ENCODE data around the gene ZDHHC11. TPM values are rescaled to one million over a fixed set of nuclear protein-coding genes. Genes with fewer than 3 reads are reported as not detected.
"Not testable (repeated sequence)": the region's sequence is repeated elsewhere in the genome, so short reads cannot be mapped to it uniquely, and the experiment has no call there.

ZDHHC11 gene
- total and polyA plus RNA-seq, 12 donors, result 0.57 to 8.6 (median 2.9) TPM; not detected in 2

GRCh38 chr5:777756-778161 lies 73.0 kb downstream of the ZDHHC11 start:
- DNase-seq, result peak in 1 of 7 donors; percentile 14
- H3K9me3 ChIP-seq (replicated peaks in 1 of 3), result no peaks in the 10 kb centered on the region
- WGBS, 4 donors, result 86 to 94% (median 93%) methylated on average over 26 to 36 of the region's 36 CpGs
- H3K27me3 ChIP-seq, result peaks cover 4% of the 10 kb centered on the region
- no peak overlapping the region for H3K4me3 ChIP-seq
- H3K4me1 ChIP-seq (replicated peaks in 1 of 2), result no peaks in the 10 kb centered on the region
- TF ChIP-seq POLR2A (IDR thresholded peaks at IDR 0.05) (no peak), CTCF (IDR thresholded peaks at IDR 0.05) (no peak)
- no peaks in the 10 kb centered on the region for H3K36me3 ChIP-seq (replicated peaks in 1 of 2)
- intact Hi-C loops (cut with DNase I), result loop anchor here in 1 of 2 donors (10.0 kb wide), 1 partner anchor 93 kb away; no protein-coding TSS in a partner anchor
- no peak overlapping the region for H3K27ac ChIP-seq

GRCh38 chr5:776862-777711 lies 73.7 kb downstream of the ZDHHC11 start:
- no peak for DNase-seq
- Histone ChIP-seq H3K36me3 (replicated peaks in 1 of 2) (no peaks in the 10 kb centered on the region), H3K27ac (no peak overlapping the region), H3K27me3 (peaks cover 4% of the 10 kb centered on the region), H3K4me1 (replicated peaks in 1 of 2) (no peaks in the 10 kb centered on the region), H3K9me3 (replicated peaks in 1 of 3) (no peaks in the 10 kb centered on the region), H3K4me3 (no peak overlapping the region)
- intact Hi-C loops (cut with DNase I), result loop anchor here in 1 of 2 donors (10.0 kb wide), 1 partner anchor 92 kb away; no protein-coding TSS in a partner anchor
- TF ChIP-seq CTCF (IDR thresholded peaks at IDR 0.05), result no peak
- no peak for TF ChIP-seq POLR2A (IDR thresholded peaks at IDR 0.05)
- 71 to 78% (median 73%) methylated on average over 42 of the region's 42 CpGs for WGBS, 4 donors

GRCh38 chr5:775961-776861 lies 74.6 kb downstream of the ZDHHC11 start:
- H3K36me3 ChIP-seq (replicated peaks in 1 of 2), result no peaks in the 10 kb centered on the region
- no peaks in the 10 kb centered on the region for H3K4me1 ChIP-seq (replicated peaks in 1 of 2)
- TF ChIP-seq CTCF (IDR thresholded peaks at IDR 0.05), result no peak
- TF ChIP-seq POLR2A (IDR thresholded peaks at IDR 0.05), result no peak
- no peaks in the 10 kb centered on the region for H3K9me3 ChIP-seq (replicated peaks in 1 of 3)
- intact Hi-C loops (cut with DNase I), result loop anchor here in 1 of 2 donors (10.0 kb wide), 1 partner anchor 91 kb away; no protein-coding TSS in a partner anchor
- peak in 1 of 7 donors; percentile 18 for DNase-seq
- no peak overlapping the region for H3K4me3 ChIP-seq
- WGBS, 4 donors, result 82 to 94% (median 88%) methylated on average over 11 to 20 of the region's 20 CpGs
- peaks cover 4% of the 10 kb centered on the region for H3K27me3 ChIP-seq
- no peak overlapping the region for H3K27ac ChIP-seq

DNA sequence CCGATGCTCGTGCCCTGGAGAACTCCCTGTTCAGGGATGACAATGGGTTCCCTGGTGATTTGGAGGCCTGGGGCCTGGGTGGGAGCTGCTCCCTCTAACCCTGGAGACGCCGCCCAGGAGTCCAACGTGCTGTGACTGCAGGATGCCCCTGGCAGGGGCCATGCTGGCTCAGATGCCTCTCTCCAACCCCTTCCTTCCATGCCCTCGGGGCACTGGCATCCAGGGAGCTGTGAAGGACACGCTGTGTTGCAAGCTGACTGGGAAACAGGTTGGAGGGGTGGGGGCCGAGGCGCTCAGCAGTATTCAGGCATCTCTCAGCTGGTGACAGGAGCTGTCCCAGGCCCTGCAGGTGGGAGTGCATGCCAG lies 75.2 kb downstream of the ZDHHC11 start:
- H3K27me3 ChIP-seq; H3K9me3 ChIP-seq (replicated peaks in 1 of 3); H3K4me1 ChIP-seq (replicated peaks in 1 of 2); DNase-seq; H3K4me3 ChIP-seq; H3K27ac ChIP-seq; H3K36me3 ChIP-seq (replicated peaks in 1 of 2): not testable (repeated sequence)
- intact Hi-C loops (cut with DNase I), result loop anchor here in 1 of 2 donors (10.0 kb wide), 1 partner anchor 91 kb away; no protein-coding TSS in a partner anchor
- WGBS, 4 donors, result 78 to 97% (median 90%) methylated on average over 3 to 7 of the region's 9 CpGs

GRCh38 chr5:774854-775505 lies 75.8 kb downstream of the ZDHHC11 start:
- H3K9me3 ChIP-seq (replicated peaks in 1 of 3); H3K4me3 ChIP-seq; DNase-seq; H3K27ac ChIP-seq; H3K4me1 ChIP-seq (replicated peaks in 1 of 2); H3K27me3 ChIP-seq; H3K36me3 ChIP-seq (replicated peaks in 1 of 2): not testable (repeated sequence)
- 82 to 95% (median 91%) methylated on average over 8 to 17 of the region's 18 CpGs for WGBS, 4 donors
- intact Hi-C loops (cut with DNase I), result loop anchor here in 1 of 2 donors (10.0 kb wide), 1 partner anchor 90 kb away; no protein-coding TSS in a partner anchor

DNA sequence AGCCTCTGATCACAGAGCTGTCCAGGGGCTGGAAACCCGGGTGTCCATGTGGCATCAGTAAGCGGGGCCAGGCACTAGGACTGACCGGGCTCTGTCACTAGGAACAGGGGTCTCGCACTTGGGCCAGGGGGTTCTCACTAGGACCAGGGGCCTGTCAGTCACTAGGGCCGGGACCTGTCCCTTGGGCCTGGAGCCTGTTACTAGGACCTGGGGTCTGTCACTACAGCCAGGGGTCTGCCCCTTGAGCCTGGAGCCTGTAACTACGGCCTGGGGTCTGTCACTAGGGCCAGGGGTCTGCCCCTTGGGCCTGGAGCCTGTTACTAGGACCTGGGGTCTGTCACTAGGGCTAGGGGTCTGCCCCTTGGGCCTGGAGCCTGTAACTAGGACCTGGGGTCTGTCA lies 76.5 kb downstream of the ZDHHC11 start:
- H3K27me3 ChIP-seq; H3K36me3 ChIP-seq (replicated peaks in 1 of 2); DNase-seq; H3K27ac ChIP-seq; H3K4me3 ChIP-seq; H3K4me1 ChIP-seq (replicated peaks in 1 of 2); H3K9me3 ChIP-seq (replicated peaks in 1 of 3): not testable (repeated sequence)
- intact Hi-C loops (cut with DNase I), result loop anchor here in 1 of 2 donors (10.0 kb wide), 1 partner anchor 90 kb away; no protein-coding TSS in a partner anchor
- 86 to 95% (median 88%) methylated on average over 2 to 6 of the region's 6 CpGs for WGBS, 4 donors
